Ishikawa (cell line): ENCODE measurements around the gene ARFGEF3.

Source experiments
- CEBPB ChIP-seq: IDR thresholded peaks from 2 replicates; pipeline ENCODE4 v1.6.1; 2012
- CREB1 ChIP-seq: IDR thresholded peaks from 2 replicates; pipeline ENCODE4 v1.6.1; 2012; ENCODE audit warnings: low read depth
- EGR1 ChIP-seq: IDR thresholded peaks from 2 replicates; pipeline ENCODE4 v1.6.1; 2012
- EP300 ChIP-seq: IDR thresholded peaks from 2 replicates; pipeline ENCODE4 v1.6.1; 2012; ENCODE audit warnings: borderline replicate concordance
- FOXM1 ChIP-seq: IDR thresholded peaks from 2 replicates; pipeline ENCODE4 v1.6.1; 2012; ENCODE audit warnings: low read depth, borderline replicate concordance
- NFIC ChIP-seq: IDR thresholded peaks from 2 replicates; pipeline ENCODE4 v1.6.1; 2012
- RAD21 ChIP-seq: IDR thresholded peaks from 2 replicates; pipeline ENCODE4 v1.6.1; 2012; ENCODE audit warnings: low read depth
- TAF1 ChIP-seq: IDR thresholded peaks from 2 replicates; pipeline ENCODE4 v1.6.1; 2012; ENCODE audit warnings: low read depth, mild to moderate bottlenecking
- TCF12 ChIP-seq: IDR thresholded peaks from 2 replicates; pipeline ENCODE4 v1.6.1; 2012; ENCODE audit warnings: low read depth
- TEAD4 ChIP-seq: IDR thresholded peaks from 2 replicates; pipeline ENCODE4 v1.6.1; 2012
- YY1 ChIP-seq: IDR thresholded peaks from 2 replicates; pipeline ENCODE4 v1.6.1; 2012; ENCODE audit warnings: low read depth
- ZBTB7A ChIP-seq: IDR thresholded peaks from 2 replicates; pipeline ENCODE4 v1.6.1; 2012; ENCODE audit warnings: low read depth
- TF ChIP-seq, protein P1 (sequence below): IDR thresholded peaks from 2 replicates; pipeline ENCODE4 v1.6.1; 2012; ENCODE audit warnings: low read depth, mild to moderate bottlenecking
- TF ChIP-seq, protein P2 (sequence below): IDR thresholded peaks from 2 replicates; pipeline ENCODE4 v1.6.1; 2012
- TF ChIP-seq, protein P3 (sequence below): IDR thresholded peaks from 2 replicates; pipeline ENCODE4 v1.6.1; 2012

Gene ARFGEF3

DNA sequence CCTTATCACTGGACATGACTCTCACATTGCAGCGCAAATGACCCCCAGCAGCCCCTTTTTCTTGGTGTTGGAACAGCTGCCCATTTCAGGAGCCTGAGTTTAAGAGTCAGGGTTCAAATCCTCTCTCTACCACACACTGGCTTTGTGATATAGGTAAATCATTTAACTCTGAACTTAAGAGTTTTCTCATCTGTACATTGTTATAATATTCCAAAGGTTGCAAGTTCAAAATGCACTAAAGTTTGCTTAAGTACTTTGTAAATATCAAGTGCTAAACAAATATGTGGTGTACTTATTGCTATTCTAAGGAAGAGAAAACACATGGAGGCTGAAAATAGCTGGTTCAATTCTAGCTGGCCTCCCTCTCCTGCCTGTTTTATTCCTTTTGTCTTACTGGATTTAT, 95.9 kb downstream of the ARFGEF3 start:
- no peak for TF ChIP-seq YY1
- no peak for TF ChIP-seq NFIC
- no peak for TF ChIP-seq TAF1
- no peak for TF ChIP-seq CREB1
- no peak for TF ChIP-seq EGR1

DNA sequence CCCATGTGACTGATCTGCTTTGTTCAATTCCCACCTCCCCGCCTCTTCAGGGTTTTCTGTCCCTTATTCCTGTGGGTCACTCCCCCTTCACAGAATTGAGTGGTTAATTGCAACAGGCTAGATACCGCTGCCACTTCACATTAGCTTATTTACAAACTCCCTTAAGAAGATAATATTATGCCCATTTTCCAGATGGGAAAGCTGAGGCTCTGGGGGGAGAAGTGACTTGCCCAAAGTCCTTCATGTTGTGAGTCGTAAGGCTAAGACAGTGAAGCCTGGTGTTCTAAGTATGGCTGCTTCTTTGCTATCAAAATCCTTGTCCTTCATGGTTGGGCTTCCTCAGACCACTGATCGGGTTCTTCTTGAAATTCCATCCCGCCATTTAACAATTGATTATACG, 96.5 kb downstream of the ARFGEF3 start:
- TF ChIP-seq CREB1 (no peak), CEBPB (no peak), NFIC (no peak), TCF12 (no peak), ZBTB7A (no peak), FOXM1 (no peak), EGR1 (no peak), EP300 (no peak), YY1 (no peak), TAF1 (no peak), TEAD4 (no peak)
- TF ChIP-seq, protein P1, sequence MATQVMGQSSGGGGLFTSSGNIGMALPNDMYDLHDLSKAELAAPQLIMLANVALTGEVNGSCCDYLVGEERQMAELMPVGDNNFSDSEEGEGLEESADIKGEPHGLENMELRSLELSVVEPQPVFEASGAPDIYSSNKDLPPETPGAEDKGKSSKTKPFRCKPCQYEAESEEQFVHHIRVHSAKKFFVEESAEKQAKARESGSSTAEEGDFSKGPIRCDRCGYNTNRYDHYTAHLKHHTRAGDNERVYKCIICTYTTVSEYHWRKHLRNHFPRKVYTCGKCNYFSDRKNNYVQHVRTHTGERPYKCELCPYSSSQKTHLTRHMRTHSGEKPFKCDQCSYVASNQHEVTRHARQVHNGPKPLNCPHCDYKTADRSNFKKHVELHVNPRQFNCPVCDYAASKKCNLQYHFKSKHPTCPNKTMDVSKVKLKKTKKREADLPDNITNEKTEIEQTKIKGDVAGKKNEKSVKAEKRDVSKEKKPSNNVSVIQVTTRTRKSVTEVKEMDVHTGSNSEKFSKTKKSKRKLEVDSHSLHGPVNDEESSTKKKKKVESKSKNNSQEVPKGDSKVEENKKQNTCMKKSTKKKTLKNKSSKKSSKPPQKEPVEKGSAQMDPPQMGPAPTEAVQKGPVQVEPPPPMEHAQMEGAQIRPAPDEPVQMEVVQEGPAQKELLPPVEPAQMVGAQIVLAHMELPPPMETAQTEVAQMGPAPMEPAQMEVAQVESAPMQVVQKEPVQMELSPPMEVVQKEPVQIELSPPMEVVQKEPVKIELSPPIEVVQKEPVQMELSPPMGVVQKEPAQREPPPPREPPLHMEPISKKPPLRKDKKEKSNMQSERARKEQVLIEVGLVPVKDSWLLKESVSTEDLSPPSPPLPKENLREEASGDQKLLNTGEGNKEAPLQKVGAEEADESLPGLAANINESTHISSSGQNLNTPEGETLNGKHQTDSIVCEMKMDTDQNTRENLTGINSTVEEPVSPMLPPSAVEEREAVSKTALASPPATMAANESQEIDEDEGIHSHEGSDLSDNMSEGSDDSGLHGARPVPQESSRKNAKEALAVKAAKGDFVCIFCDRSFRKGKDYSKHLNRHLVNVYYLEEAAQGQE: no peak
- TF ChIP-seq, protein P2, sequence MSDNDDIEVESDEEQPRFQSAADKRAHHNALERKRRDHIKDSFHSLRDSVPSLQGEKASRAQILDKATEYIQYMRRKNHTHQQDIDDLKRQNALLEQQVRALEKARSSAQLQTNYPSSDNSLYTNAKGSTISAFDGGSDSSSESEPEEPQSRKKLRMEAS: no peak
- TF ChIP-seq, protein P3, sequence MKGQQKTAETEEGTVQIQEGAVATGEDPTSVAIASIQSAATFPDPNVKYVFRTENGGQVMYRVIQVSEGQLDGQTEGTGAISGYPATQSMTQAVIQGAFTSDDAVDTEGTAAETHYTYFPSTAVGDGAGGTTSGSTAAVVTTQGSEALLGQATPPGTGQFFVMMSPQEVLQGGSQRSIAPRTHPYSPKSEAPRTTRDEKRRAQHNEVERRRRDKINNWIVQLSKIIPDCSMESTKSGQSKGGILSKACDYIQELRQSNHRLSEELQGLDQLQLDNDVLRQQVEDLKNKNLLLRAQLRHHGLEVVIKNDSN: no peak

DNA sequence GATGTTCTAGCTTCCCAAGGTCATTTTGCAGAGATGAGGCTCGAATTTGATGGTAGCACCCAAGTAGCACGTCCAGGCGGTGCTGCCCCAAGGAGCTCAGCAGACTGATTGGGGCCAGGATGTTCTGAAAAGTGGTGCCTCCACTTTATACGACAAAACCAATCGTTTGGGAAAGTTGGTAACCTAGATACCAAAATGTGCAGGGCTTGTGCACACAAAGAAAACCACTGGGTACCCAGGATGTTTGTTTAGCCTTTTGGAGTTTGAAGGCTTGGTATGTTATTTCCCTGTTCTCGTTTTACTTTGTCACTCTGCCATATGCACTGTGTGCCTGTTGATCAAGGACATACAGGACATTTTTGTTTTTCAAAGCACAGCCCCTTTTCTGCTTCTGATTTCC, 97.3 kb downstream of the ARFGEF3 start:
- no peak for TF ChIP-seq NFIC
- no peak for TF ChIP-seq CREB1
- TF ChIP-seq, protein P2: no peak
- no peak for TF ChIP-seq TAF1
- TF ChIP-seq RAD21: no peak
- no peak for TF ChIP-seq TEAD4
- no peak for TF ChIP-seq TCF12
- no peak for TF ChIP-seq FOXM1
- TF ChIP-seq, protein P1: no peak
- no peak for TF ChIP-seq EP300
- no peak for TF ChIP-seq EGR1
- no peak for TF ChIP-seq YY1

DNA sequence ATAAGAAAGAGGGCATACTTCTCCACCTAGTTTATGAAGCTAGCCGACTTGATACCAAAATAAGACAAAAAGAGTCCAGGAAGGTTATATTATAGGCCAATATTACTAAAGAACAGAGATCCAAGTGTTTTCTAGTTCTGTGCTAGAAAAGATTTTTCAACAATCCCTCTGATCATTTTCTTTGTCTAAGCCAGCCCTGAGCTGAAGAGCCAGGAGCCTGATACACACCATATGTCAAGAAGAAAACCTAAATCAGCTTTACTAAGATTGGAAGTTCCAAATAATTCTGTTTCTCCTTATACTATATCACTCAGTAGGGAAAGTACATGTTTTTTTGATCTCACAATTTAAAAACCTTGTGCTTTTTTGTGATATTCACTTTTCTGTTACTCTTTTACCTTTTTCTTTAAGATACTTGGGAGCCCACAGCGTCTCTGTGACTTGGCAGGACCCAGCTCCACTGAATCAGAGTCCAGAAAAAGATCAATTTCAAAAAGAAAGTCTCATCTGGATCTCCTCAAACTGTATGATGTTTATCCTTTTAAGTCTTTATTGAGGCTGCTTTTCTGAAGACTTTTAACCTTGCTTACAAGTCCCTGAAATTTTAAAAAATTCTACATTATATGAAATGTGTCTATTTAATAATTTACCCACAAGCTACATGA, 99.5 kb downstream of the ARFGEF3 start:
- TF ChIP-seq EP300 (no peak), YY1 (no peak), CEBPB (no peak), EGR1 (no peak), NFIC (no peak), TCF12 (no peak), TAF1 (no peak), ZBTB7A (no peak), RAD21 (no peak), CREB1 (no peak), FOXM1 (no peak), TEAD4 (no peak)
- TF ChIP-seq, protein P1: no peak
- TF ChIP-seq, protein P2: no peak
- TF ChIP-seq, protein P3: no peak
